HUDEP-2 (cell line): ENCODE measurements around the gene LDLRAD2.

Experiments
- DNase-seq, 76 experiments: peaks; one replicate each; lab custom pipeline; 2025; ENCODE audit not compliant: unreplicated experiment in 76 of 76; lab: John Stamatoyannopoulos, UW

The LDLRAD2 gene

DNA sequence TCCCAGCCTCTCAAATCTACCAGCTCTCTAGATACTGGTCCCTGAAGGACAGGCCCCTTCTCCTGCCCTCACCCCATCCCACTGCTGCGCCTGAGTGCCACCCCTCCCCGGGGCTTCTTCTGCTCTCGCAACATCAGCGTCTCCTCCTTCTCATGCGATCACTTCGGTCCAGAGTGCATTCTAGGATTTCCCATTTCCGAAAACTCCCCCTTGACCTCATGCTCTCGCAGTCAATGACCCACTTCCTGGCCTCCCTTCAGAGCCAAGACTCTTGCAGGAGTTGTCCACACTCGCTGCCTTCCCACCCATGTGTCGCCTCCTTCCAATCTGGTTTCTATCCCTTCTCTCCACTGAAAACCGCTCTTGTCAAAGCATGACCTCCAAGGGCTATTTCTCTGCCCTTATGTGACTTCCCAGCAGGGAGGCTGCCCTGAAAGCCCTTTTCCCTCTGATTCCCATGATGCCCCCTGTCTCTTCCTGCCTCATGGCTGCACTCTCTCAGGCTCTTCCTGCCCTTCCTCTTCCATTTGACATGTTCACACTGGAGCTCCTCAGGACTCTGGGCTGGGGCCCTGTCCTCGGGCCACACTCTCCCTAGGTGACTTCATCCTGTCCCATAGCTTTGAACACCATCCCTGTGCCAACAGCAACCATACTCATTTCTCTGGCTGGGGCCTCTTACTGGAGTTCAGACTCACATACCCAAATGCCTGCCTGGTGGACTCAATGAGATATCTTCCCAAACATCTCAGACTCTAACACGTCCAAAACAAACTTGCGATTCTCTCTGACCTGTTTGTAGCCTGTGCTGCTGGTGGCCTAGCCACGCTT is 46.0 kb downstream of the LDLRAD2 start:
- no peak for DNase-seq

DNA sequence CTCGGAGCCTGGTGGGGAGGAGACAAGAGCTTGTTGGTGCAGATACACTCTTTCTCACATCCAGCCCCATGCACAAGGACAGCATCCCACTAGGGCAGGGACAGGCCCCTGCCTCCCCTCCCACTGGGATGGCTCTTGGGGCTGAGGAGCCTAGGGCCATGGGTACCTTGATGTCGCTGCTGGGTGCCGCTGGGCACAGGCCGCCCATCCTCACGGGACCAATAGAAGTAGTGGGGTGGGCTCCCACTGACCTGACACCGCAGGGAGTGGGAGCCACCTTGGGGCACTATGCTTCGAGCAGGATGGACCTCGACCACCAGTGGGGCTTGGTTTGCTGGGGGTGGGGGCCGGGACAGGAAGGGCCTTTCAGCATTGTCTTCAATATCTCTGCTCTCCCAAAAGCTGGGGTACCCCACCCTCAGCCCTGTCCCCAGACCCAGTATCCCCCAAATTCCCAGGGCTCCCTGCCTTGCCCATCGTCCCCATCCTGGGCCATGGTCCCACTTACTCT is 47.7 kb downstream of the LDLRAD2 start:
- DNase-seq, result no peak

DNA sequence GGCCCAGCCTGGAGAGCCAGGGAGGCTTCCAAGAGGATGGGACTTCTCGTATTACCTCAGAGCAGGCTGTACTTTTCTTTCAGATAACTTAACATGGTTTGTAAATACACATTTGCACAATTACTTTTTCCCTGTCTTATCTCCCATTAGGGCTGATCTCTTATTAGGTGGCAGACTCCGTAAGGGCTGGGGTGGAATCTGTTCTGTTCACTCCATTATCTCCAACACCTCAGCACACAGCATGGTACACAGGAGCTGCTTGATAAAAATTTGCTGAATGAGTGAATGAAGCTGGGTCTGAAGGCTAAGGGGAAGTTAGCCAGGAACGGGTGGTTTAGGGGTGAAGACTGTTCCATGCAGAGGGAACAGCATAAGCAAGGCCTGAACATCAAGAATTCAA is 48.9 kb downstream of the LDLRAD2 start:
- DNase-seq, result peak in 5 of 76 experiments; percentile 9 to 37 (median 15)

DNA sequence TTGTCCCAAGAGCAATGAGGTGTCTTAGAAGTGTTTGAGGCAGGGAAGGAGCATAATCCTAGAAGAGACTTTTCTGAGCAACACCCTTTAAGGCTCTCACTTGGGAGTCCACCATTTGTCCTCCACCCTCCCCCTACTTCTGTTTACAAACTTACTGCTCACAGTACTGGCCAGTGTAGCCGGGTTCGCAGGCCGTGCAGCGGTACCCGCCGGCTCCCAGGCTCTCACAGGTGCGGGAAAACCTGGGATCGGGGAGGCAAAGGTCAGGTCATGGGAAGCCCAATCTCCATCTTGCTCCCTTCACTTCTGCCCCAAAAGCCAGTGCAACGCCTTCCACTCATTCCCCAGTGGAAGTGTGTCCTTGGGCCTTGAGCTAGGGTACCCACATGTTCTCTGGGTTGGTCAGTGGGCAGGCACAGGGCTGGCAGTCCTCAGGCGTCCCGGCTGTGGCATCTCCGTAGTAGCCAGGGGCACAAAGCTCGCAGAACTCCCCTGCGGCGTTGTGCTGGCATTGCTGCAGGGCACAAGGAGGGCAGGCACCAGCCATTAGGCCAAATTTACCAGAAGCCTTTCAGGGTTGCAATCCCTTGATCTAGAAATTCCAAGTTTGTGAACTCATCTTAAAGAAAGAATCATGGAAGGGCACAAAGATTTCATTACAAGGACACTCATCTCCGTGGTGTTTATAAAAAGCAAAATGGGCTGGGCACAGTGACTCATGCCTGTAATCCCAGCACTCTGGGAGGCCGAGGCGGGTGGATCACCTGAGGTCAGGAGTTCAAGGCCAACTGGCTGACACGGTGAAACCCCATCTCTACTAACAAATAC is 49.8 kb downstream of the LDLRAD2 start:
- DNase-seq, result no peak

DNA sequence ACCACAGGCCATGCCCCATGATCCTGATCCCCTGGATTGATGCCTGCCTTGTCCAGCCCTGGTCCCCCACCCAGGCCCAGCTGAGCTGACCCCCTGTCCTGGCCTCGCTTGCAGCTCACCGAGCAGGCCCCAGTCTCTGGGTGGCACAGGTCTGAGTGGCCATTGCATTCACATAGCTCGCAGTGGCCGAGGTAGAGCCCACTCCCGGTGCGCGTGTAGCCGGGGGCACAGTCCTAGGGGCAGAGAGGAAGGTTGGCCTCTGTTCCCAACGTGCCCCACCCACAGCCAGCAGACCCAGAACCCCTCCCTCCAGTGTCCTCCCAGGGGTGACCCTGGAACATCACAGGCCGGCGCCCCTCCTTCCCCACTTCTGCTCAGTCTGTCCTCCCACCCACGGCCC is 51.9 kb downstream of the LDLRAD2 start:
- no peak for DNase-seq

DNA sequence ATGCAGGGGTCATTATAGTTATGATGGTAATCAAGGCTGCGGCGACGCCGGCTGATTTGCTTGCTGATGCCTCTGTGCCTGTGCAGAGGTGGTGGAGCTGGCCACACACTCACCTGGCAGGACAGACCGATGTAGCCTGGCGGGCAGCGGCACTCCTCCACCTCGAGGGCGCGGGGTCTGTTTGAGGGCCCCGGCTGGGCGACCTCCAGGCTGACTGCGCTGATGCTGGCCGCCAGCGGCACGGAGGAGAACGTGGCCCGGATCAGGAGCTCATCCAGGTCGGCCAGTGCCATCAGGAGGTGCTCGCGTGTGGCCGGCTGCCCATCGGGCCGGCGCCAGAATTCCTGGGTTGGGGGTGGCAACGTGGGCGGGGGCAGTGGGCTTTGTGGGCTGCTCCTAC is 52.7 kb downstream of the LDLRAD2 start:
- no peak for DNase-seq

DNA sequence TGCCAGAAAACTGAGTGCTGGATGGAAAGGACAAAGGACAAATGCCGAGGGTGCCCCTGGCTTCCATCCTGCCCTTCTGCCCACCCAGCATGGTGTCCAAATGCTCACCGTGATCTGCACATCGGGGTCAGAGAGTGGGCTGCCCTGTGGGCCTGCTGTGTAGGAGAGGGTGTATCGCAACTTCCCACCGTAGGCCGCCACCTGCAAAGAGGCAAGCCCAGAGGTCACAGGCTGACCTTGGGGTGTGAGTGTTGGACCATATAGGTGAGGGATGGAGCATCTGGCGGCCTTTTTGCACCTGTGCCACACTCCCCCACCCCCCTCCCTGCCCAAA is 53.5 kb downstream of the LDLRAD2 start:
- no peak for DNase-seq

DNA sequence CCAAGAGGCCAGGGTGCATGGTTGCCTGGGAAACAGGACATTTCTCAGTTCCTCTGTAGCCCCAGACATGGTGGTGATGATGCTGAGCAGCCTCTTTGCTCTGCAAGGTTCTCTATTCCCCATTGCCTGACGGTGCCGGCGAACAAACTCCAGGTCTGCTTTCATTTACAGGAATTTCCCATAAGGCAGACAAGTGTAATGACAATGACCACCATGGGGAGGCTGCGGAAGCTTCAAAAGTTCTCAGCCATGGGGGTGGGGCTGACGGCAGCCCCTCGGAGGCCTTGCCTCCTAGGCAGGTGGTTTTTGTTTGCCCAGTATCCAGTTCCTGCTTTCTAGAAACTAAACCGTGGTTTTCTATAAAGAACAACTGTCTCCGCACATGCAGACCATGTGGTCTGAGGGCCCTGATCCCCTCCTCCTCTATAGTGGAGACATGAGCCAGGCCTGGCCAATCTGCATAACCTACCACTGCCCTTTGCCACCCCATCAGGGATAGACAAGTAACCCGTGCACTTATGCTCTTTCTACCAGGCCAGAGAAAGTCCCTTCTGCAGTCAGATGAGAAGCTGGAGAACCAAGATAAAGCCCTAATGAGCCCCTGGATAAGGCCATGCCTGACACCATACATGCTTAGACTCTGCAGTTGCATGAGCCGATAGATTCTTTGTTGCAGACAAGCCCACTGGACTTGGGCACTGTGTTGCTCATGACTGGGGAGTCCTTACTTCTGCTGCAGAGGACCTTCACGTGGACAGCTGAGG is 54.1 kb downstream of the LDLRAD2 start:
- DNase-seq, result peak in 73 of 76 experiments; percentile 19 to 86 (median 60)

DNA sequence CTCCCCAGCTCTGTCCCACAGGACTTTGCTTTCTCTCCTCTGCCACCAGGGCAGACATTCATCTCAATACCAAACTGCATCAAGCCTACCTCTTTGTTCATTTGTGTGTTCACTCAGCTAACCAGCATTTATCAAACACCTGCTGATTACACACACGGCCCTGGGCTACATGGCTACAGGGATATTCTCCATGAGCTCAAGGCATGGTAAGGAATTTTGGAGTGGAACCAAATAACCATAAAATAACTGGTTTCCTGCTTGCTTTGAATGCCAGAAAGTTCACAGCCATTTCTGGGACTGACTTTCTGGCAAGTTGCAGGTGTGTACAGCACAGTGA is 54.6 kb downstream of the LDLRAD2 start:
- DNase-seq, result no peak

DNA sequence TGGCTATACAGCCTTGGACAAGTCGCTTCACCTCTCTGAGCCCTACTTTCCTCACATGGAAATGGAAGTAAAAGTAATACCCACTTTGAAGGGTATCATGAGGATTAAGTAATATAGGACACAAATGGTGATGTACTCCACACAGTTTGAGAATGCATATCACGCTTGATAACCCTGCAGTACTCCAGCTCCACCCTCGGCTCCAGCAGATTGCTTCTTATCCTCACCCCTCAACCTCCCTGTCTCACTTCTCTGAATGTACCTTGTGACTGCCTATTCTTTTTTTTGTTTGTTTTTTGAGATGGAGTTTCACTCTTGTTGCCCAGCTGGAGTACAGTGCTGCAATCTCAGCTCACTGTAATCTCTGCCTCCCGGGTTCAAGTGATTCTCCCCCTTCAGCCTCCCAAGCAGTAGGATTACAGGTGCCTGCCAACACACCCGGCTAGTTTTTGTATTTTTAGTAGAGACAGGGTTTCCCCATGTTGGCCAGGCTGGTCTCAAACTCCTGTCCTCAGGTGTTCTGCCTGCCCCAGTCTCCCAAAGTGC is 55.5 kb downstream of the LDLRAD2 start:
- DNase-seq, result peak in 42 of 76 experiments; percentile 5 to 56 (median 28)

DNA sequence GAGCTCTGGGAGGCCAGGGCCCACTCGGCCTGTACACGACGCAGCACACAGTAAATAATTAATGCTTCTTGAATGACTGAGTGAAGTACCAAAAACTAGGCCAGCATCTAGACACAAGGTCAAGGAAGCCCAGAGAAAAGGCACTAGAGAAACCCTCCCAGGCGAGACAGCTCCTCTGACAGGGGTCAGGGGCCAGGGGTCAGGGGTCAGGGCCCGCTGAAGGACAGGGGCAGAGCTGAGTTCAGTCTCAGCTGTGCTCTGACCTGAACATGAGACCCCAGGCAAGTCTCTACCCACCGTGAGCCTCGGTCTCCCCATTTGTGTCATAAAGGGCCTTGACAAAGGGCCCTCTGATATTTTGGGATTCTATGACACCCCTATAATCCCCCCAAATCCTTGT is 56.4 kb downstream of the LDLRAD2 start:
- no peak for DNase-seq

DNA sequence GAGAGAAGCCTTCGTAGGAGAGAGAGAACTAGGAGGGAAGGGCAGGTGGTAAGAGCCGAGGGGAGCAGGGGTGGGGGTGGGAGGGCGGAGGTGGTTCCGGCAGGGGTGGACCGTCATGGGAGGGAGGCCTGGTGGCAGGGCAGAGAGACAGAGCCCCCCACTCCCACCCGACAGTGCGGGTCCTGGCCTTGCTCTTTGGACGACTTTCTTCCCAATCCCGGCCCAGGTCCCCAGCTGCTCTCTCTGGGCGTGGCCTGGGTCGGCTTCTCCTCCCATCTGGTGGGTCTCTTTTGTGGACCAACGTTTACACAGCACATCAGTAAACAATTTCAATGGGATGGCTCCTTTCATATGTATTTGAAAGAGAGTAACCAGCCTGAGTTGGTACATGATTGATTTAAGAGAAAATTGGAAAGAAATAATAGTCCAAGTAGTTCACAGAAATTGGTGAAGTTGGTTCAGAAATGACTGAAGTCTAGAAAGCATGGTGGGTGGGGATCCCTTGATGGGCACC is 56.9 kb downstream of the LDLRAD2 start:
- no peak for DNase-seq

DNA sequence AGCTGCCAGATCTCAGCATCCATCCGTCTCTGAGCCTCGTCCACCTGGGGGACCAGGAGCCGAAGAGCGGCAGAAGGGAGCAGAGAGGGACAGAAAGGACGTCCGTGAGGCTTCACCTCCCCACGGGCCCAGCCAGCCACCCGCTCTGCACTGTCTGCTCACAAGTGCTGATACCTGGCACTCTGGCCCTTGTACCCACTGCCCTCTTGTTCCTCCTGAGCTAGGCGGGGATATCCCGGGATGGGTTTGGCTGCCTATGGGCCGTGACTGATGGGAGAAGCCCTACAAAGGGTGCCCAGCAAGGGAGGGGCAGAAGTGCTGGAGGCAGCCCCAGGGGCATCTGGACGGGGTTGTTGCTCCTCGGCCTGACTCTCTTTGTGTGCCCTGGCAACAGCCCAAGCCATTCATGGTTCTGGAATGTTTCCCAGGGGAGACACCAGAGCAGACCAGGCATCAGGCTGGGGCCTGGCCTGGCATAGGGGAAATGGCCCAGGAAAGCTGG is 57.6 kb downstream of the LDLRAD2 start:
- DNase-seq, result no peak

DNA sequence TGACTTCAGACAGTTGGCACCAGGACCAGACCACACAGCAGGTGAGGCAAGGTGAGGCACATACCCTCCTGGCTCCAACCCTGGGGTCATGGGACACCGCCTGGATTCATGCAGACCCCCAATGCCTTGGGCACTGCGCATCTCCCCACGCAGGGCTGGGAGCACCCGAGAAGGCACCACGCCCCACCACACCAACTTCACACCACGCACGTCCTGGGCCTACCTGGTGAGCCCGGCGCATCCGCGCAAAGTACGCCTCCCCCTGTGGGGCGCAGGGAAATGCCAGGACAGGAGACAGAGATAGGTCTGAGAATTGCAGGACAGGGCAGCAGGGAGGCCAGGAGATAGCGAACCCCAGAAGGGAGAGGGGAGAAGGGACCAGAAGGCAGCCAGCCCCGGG is 58.5 kb downstream of the LDLRAD2 start:
- no peak for DNase-seq

DNA sequence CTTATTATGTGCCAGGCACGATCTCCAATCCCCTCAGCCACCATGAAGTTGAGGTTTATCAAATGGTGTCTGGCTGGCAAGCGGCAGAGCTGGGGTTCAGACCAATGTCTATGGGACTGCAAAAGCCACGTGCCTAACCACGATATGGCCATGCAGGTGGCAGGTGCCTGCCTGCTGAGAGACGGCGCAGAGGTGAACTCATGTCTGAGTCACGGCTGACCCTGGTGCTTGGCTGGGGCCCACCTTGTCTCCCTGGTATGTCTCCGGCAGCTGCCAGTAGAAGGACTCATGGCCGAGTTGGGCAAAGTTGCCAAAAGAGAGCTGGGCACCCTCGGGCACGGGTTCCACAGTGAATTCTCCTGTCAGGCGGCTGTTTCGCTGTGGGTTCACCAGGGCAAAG is 59.9 kb downstream of the LDLRAD2 start:
- no peak for DNase-seq

DNA sequence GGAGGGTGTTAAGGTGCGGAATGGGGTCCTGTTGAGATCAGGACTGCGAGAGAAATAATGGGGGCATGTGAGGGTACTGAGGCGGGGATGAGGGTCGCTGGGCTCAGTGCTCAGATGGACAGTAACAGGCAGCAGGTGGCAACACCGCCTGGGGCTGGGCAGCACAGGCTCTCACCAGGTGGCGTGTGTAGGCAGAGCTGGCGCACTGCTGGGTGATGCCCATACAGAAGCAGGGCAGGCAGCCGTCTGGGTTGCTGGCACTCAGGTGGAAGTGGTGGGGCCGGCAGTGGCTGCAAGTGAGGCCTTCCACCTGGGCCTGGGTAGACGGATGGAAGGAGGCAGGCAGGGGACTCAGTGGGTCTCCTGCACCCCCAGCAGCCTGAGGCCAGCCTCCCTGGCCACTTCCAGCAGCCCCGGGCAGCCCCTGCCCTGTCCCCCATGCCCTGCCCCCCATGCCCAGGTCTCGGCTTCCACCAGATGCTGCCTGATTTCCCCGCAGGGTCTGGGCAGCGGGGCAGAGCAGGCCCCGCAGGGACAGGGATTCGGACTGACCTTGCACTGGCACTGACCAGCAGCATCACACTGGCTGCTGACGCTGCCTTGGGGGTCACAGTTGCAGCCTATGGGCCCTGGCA is 60.5 kb downstream of the LDLRAD2 start:
- DNase-seq, result no peak

DNA sequence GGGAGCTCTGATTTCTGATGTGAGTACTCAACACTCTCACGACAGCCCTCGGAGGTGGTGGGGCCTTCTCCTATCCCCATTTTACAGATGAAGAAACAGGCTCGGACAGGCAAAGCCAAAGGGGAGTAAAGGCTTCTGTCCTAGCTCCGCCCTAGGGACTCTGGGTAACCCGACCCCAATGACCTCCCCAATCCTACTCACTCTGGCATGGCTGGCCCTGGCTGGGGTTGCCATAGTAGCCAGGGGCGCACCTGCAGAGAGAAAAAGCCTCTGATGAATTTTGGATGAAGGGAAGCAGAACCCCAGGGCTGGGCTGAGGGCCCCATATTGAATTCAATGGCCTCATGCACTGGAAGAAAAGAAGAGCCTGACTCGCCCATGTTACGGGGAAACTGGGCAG is 61.1 kb downstream of the LDLRAD2 start:
- no peak for DNase-seq

DNA sequence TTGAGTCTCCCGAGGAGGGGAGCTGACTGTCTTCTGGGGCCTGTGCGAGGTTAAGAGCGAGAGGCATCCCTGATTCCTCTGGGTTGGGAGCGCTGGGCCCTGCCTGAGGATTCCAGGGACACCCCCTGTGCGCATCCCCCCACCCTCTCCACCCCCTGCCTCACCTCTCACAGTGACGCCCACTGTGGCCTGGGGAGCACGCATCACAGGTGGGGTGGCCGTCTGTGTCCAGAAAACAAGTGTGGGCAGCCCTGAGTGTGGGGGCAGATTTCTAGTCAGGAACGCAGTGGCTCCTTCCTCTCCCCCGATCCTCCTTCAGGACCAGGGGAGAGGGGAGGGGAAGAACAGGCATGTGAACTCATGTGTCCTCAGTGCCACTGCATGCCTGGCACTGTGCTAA is 61.7 kb downstream of the LDLRAD2 start:
- DNase-seq, result no peak

DNA sequence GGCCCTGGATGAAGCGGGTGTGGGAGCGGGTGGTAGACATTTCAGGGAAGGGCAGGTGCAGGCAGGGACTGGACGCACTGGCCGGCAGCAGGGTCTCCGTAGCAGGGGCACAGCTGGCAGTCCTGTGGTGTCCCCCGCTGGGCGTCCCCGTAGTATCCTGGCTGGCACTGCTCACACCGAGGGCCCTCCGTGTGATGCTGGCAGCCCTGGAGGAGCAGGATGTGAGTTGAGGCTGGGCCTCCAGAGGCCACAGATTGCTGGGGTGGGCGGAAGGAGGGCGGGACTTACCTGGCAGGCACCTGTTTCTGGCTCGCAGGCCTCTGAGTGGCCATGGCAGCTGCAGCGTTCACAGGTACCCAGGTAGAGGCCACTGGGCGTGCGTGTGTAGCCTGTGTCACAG is 62.3 kb downstream of the LDLRAD2 start:
- no peak for DNase-seq
